DMS114 treated with DMSO at 0.1 percent for 48 hours (cell line): Measurements from ENCODE around the gene NDUFAF2.

Experiments
- DNase-seq: peaks from one replicate; lab custom pipeline; 2025; ENCODE audit not compliant: unreplicated experiment; lab: John Stamatoyannopoulos, UW

NDUFAF2 gene

GRCh38 chr5:61115968-61116367 is 171.0 kb downstream of the NDUFAF2 start:
- DNase-seq, result no peak

- DNase-seq, result no peak
Measured at GRCh38 chr5:61119066-61119465, 174.1 kb downstream of the NDUFAF2 start.

GRCh38 chr5:61120534-61120933 is 175.5 kb downstream of the NDUFAF2 start:
- no peak for DNase-seq

- DNase-seq, result no peak
Measured at GRCh38 chr5:61123145-61123544, 178.1 kb downstream of the NDUFAF2 start.

- DNase-seq, result no peak
Measured at GRCh38 chr5:61130289-61130688, 185.3 kb downstream of the NDUFAF2 start.

- DNase-seq, result no peak
Measured at GRCh38 chr5:61132559-61132958, 187.6 kb downstream of the NDUFAF2 start.

- no peak for DNase-seq
Measured at GRCh38 chr5:61137835-61138234, 192.8 kb downstream of the NDUFAF2 start.

GRCh38 chr5:61139094-61139873 is 194.3 kb downstream of the NDUFAF2 start:
- no peak for DNase-seq

- DNase-seq, result no peak
Measured at GRCh38 chr5:61139931-61140330, 194.9 kb downstream of the NDUFAF2 start.

GRCh38 chr5:61141801-61142200 is 196.8 kb downstream of the NDUFAF2 start:
- DNase-seq, result no peak

GRCh38 chr5:61142391-61142790 is 197.4 kb downstream of the NDUFAF2 start:
- no peak for DNase-seq

- no peak for DNase-seq
Measured at GRCh38 chr5:61142811-61143210, 197.8 kb downstream of the NDUFAF2 start.

- DNase-seq, result no peak
Measured at GRCh38 chr5:61148515-61148914, 203.5 kb downstream of the NDUFAF2 start.

- DNase-seq, result no peak
Measured at GRCh38 chr5:61151893-61152292, 206.9 kb downstream of the NDUFAF2 start.

GRCh38 chr5:61159070-61159469 is 214.1 kb downstream of the NDUFAF2 start:
- DNase-seq, result no peak

- no peak for DNase-seq
Measured at GRCh38 chr5:61159836-61160235, 214.8 kb downstream of the NDUFAF2 start.

- DNase-seq, result no peak
Measured at GRCh38 chr5:61160497-61160896, 215.5 kb downstream of the NDUFAF2 start.

GRCh38 chr5:61162010-61162831 is 217.2 kb downstream of the NDUFAF2 start, which contains the start of gene SMIM15:
TSS of gene SMIM15 (minus strand) at chr5:61162468. CDS start at chr5:61160171, 2,297 bp downstream.
- peak; percentile 75 for DNase-seq

- no peak for DNase-seq
Measured at GRCh38 chr5:61162832-61163567, 218.0 kb downstream of the NDUFAF2 start.

GRCh38 chr5:61163905-61164304 is 218.9 kb downstream of the NDUFAF2 start:
- no peak for DNase-seq

- DNase-seq, result no peak
Measured at GRCh38 chr5:61167382-61167781, 222.4 kb downstream of the NDUFAF2 start.
